Activated CD4-positive, alpha-beta T cell treated with anti-CD3 and anti-CD28 coated beads for 36 hours (primary cell): ENCODE results near the gene PIP5K1B. TPM values are rescaled to one million over a fixed set of nuclear protein-coding genes. Genes with fewer than 3 reads are reported as not detected.

Source experiments
- ATAC-seq: fragments of 200-7000 bp; cut with Tn5 transposase; one replicate; pipeline ENCODE4 v1.10.0; 2021; ENCODE audit warnings: mild to moderate bottlenecking, moderate library complexity
- CTCF ChIA-PET: fragments of 350-600 bp; sonication (Branson Sonifier 250); formaldehyde crosslinking; loops from one replicate; lab custom pipeline; 2021; ENCODE audit warnings: antibody characterized with exemption; lab: Charles Lee
- POLR2A ChIA-PET: fragments of 350-600 bp; sonication (Branson Sonifier 250); formaldehyde crosslinking; loops from one replicate; lab custom pipeline; 2021; ENCODE audit warnings: antibody characterized with exemption, inconsistent platforms; lab: Charles Lee
- DNase-seq: peaks from one replicate; pipeline ENCODE4 v3.0.0-alpha.2; 2020
- H3K27ac Mint-ChIP-seq: one replicate; pipeline ENCODE4 v1.8.0; 2021; ENCODE audit warnings: mixed read lengths
- H3K27me3 Mint-ChIP-seq: one replicate; pipeline ENCODE4 v1.8.0; 2021; ENCODE audit warnings: mixed read lengths
- H3K36me3 Mint-ChIP-seq: one replicate; pipeline ENCODE4 v1.8.0; 2021; ENCODE audit warnings: low read depth, mixed read lengths
- H3K4me1 Mint-ChIP-seq: one replicate; pipeline ENCODE4 v1.8.0; 2021; ENCODE audit warnings: mixed read lengths
- H3K4me3 Mint-ChIP-seq: one replicate; pipeline ENCODE4 v1.8.0; 2021; ENCODE audit warnings: mild to moderate bottlenecking, moderate library complexity, mixed read lengths
- H3K9me3 Mint-ChIP-seq: one replicate; pipeline ENCODE4 v1.8.0; 2021; ENCODE audit warnings: low read depth, mixed read lengths
- intact Hi-C, 2 experiments: fragments of 100-400 bp; cut with DNase I in 1 of 2; cut with micrococcal nuclease in 1 of 2; formaldehyde crosslinking; loops; one replicate each; pipeline versions ENCODE4 v1.14.2 to v1.15.1; 2022 to 2024; cut with DNase I, micrococcal nuclease
- total RNA-seq, 2 experiments: library from RNA; stranded (reverse); gene quantifications; one replicate each; pipeline ENCODE4 v1.2.3, GENCODE V29; 2021

Gene PIP5K1B
- total RNA-seq, 2 experiments from 2014 or later, result 1.6 TPM

DNA sequence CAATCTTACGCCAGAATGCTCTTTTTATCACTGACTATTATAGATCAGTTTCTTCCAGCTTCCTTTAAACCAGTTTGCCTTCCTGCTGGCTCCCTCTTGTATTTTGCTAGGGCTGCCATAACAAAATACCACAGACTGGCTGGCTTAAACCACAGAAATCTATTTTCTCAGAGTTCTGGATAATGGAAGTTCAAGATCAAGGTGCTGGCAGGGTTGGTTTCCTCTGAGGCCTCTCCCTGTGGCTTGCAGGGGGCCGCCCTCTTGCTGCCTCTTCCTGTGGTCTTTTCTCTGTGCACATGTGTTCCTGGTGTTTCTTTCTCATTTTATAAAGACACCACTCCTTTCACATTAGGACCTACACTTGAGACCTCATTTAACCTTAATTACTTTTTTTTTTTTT lies 323.7 kb downstream of the PIP5K1B start:
- intact Hi-C loops, result loop anchor here in 1 of 2 experiments (10.0 kb wide), 1 partner anchor 324 kb away; the partner anchor contains the start of gene PIP5K1B
- no peak overlapping the region for H3K4me3 Mint-ChIP-seq
- CTCF ChIA-PET, result interaction anchor here (0.6 to 1.4 kb wide), 9 partner anchors 21 to 445 kb away, joined by 3 to 5 read pairs (median 3); no protein-coding TSS in a partner anchor

DNA sequence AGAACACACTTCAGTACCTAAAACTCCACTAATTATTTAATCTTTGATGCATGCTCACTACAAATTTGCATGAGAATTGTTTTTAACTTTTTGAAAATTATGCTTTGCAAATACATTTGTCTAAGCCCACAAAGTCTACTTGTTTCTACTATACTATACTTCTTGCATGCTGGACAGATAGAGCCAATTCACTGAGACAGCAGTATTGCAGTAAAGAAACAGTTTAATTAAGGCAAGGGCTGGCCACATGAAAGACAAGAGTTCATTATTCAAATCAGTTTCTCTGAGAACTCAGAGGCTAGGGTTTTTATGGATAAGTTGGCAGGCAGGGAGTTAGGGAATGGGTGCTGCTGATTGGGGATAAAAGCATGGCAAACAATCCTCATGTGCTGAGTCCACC lies 324.5 kb downstream of the PIP5K1B start:
- Mint-ChIP-seq H3K27ac (no peak overlapping the region), H3K4me3 (no peak overlapping the region), H3K36me3 (no peaks in the 10 kb centered on the region), H3K27me3 (no peaks in the 10 kb centered on the region), H3K4me1 (peaks cover 33% of the 10 kb centered on the region), H3K9me3 (peaks cover 4% of the 10 kb centered on the region)
- ChIA-PET CTCF (no interaction called here), POLR2A (no interaction called here)
- intact Hi-C loops, result loop anchor here in 1 of 2 experiments (10.0 kb wide), 1 partner anchor 325 kb away; the partner anchor contains the start of gene PIP5K1B
- no peak for DNase-seq
- ATAC-seq, result no peak

More for the DNA sequence above, 323.7 kb downstream of the PIP5K1B start:
- ATAC-seq (peak; percentile 59), DNase-seq (peak; percentile 51)
- POLR2A ChIA-PET, result no interaction called here
- Mint-ChIP-seq H3K4me1 (peaks cover 35% of the 10 kb centered on the region), H3K36me3 (no peaks in the 10 kb centered on the region), H3K9me3 (peaks cover 4% of the 10 kb centered on the region), H3K27me3 (no peaks in the 10 kb centered on the region), H3K27ac (no peak overlapping the region)

DNA sequence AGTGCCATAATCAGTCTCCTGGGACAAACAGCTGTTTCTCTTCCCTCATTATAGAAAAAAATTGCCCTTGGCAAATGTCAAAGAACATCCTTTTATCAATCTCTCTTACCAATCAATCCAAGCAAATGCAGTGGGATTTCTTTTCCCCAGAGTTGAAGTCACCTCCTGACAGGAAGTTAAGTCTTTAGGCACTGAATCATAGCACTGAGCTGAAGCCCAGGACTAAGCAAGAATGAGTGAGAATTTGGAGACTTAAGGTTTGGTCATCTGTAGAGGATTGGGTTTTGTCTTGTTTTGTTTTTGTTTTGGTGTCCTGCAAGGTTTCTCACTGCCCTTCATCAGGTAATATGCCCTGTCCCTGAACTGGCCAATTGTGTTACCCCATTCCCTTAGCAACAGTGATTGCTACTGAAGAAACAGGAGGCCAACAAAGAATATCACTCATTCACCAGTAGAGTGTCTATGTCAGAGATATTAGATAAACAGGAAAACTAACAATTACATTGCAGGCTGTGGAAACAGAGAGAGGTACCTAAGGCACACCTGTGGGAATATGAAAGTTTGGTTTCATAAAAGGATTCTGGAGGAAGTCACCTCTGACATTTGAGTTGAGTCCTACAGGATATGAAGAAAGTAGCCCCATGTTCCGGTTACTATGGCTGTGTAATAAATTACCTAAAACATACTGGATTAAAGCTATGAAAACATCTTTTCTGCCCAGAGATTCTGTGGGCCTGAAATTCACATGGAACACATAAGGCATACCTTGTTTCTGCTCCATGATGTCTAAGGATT lies 326.0 kb downstream of the PIP5K1B start:
- ATAC-seq (no peak), DNase-seq (no peak)
- intact Hi-C loops, result loop anchor here in 1 of 2 experiments (10.0 kb wide), 2 partner anchors 724 to 1384 kb away; partner anchors contain the start of gene KLF9
- H3K4me3 Mint-ChIP-seq, result no peak overlapping the region
- H3K36me3 Mint-ChIP-seq, result no peaks in the 10 kb centered on the region
- H3K27me3 Mint-ChIP-seq, result no peaks in the 10 kb centered on the region
- peaks cover 35% of the 10 kb centered on the region for H3K4me1 Mint-ChIP-seq
- POLR2A ChIA-PET, result no interaction called here
- CTCF ChIA-PET, result interaction anchor here (0.5 to 2.0 kb wide), 5 partner anchors 50 to 447 kb away, joined by 3 to 5 read pairs (median 3); no protein-coding TSS in a partner anchor
- H3K9me3 Mint-ChIP-seq, result peaks cover 4% of the 10 kb centered on the region
- no peak overlapping the region for H3K27ac Mint-ChIP-seq

DNA sequence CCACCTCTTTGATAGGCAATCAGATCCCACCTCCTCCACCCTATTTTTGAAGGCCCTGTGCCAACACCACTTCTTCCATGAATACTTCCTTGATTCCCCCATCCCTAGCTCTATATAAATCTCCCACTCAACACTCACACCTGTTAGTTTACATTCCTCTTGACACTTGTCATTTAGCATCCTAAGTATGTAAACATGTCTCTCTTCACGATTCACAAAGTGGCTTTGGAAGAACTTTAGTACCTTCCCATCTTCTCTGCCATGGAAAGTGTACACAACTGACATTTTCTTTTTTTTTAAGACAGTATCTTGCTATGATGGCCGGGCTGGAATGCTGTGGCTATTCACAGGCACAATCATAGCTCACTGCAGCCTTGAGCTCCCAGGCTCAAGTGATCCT lies 329.0 kb downstream of the PIP5K1B start:
- DNase-seq (no peak), ATAC-seq (no peak)
- H3K4me1 Mint-ChIP-seq, result peaks cover 29% of the 10 kb centered on the region
- no peak overlapping the region for H3K27ac Mint-ChIP-seq
- ChIA-PET POLR2A (interaction anchor here (0.6 kb wide), 1 partner anchor 130 kb away, joined by 3 read pairs; no protein-coding TSS in a partner anchor), CTCF (interaction anchor here (0.5 to 2.2 kb wide), 3 partner anchors 76 to 759 kb away, joined by 3 to 8 read pairs (median 3); no protein-coding TSS in a partner anchor)
- peaks cover 3% of the 10 kb centered on the region for H3K36me3 Mint-ChIP-seq
- H3K27me3 Mint-ChIP-seq, result no peaks in the 10 kb centered on the region
- intact Hi-C loops, result loop anchor here in 1 of 2 experiments (10.0 kb wide), 2 partner anchors 721 to 1381 kb away; partner anchors contain the start of gene KLF9
- peaks cover 4% of the 10 kb centered on the region for H3K9me3 Mint-ChIP-seq
- no peak overlapping the region for H3K4me3 Mint-ChIP-seq

DNA sequence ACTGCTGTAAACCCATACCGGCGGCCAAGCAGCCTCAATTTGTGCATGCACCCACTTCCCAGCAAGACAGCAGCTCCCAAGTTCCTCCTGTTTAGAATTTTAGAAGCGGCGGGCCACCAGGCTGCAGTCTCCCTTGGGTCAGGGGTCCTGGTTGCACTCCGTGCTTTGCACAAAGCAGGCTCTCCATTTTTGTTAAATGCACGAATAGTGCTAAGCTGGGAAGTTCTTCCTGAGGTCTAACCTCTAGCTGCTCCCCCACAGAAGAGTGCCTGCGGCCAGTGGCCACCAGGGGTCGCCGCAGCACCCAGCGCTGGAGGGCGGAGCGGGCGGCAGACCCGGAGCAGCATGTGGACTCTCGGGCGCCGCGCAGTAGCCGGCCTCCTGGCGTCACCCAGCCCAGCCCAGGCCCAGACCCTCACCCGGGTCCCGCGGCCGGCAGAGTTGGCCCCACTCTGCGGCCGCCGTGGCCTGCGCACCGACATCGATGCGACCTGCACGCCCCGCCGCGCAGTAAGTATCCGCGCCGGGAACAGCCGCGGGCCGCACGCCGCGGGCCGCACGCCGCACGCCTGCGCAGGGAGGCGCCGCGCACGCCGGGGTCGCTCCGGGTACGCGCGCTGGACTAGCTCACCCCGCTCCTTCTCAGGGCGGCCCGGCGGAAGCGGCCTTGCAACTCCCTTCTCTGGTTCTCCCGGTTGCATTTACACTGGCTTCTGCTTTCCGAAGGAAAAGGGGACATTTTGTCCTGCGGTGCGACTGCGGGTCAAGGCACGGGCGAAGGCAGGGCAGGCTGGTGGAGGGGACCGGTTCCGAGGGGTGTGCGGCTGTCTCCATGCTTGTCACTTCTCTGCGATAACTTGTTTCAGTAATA lies 330.6 kb downstream of the PIP5K1B start, which contains the start of gene FXN:
FXN (plus strand) TSS at position 315 of the 871 bp plus-strand sequence; CDS start at position 346, 31 bp downstream.
- ATAC-seq (peak; percentile 94), DNase-seq (peak; percentile 91)
- peaks cover 3% of the 10 kb centered on the region for H3K36me3 Mint-ChIP-seq
- intact Hi-C loops, result loop anchor here (1.0 to 10.0 kb wide), 9 partner anchors 87 to 1379 kb away; partner anchors contain the start of gene KLF9 (in 1 of the 2)
- no peaks in the 10 kb centered on the region for H3K27me3 Mint-ChIP-seq
- H3K9me3 Mint-ChIP-seq, result no peaks in the 10 kb centered on the region
- CTCF ChIA-PET, result interaction anchor here (0.6 to 2.0 kb wide), 27 partner anchors 9 to 411 kb away, joined by 3 to 8 read pairs (median 3); no protein-coding TSS in a partner anchor
- H3K27ac Mint-ChIP-seq, result peak within 1 kb of the TSS; percentile 91
- POLR2A ChIA-PET, result interaction anchor here (0.6 to 1.4 kb wide), 2 partner anchors 112 to 1225 kb away, joined by 3 to 6 read pairs; no protein-coding TSS in a partner anchor
- peak within 1 kb of the TSS; percentile 89 for H3K4me3 Mint-ChIP-seq
- peaks cover 20% of the 10 kb centered on the region for H3K4me1 Mint-ChIP-seq

DNA sequence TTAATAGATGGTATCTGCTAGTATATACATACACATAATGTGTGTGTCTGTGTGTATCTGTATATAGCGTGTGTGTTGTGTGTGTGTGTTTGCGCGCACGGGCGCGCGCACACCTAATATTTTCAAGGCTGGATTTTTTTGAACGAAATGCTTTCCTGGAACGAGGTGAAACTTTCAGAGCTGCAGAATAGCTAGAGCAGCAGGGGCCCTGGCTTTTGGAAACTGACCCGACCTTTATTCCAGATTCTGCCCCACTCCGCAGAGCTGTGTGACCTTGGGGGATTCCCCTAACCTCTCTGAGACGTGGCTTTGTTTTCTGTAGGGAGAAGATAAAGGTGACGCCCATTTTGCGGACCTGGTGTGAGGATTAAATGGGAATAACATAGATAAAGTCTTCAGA lies 331.3 kb downstream of the PIP5K1B start:
- Mint-ChIP-seq H3K4me1 (peaks cover 17% of the 10 kb centered on the region), H3K27ac (peak overlapping the region; percentile 91), H3K36me3 (peaks cover 6% of the 10 kb centered on the region), H3K27me3 (no peaks in the 10 kb centered on the region), H3K4me3 (peak overlapping the region; percentile 89), H3K9me3 (no peaks in the 10 kb centered on the region)
- DNase-seq, result peak; percentile 50
- intact Hi-C loops, result loop anchor here (5.0 to 10.0 kb wide), 6 partner anchors 86 to 1378 kb away; partner anchors contain the start of gene KLF9 (in 1 of the 2)
- ChIA-PET CTCF (interaction anchor here (0.6 to 2.0 kb wide), 17 partner anchors 12 to 281 kb away, joined by 3 to 8 read pairs (median 3); no protein-coding TSS in a partner anchor), POLR2A (interaction anchor here (1.4 kb wide), 1 partner anchor 1224 kb away, joined by 3 read pairs; no protein-coding TSS in a partner anchor)
- ATAC-seq, result peak; percentile 37

DNA sequence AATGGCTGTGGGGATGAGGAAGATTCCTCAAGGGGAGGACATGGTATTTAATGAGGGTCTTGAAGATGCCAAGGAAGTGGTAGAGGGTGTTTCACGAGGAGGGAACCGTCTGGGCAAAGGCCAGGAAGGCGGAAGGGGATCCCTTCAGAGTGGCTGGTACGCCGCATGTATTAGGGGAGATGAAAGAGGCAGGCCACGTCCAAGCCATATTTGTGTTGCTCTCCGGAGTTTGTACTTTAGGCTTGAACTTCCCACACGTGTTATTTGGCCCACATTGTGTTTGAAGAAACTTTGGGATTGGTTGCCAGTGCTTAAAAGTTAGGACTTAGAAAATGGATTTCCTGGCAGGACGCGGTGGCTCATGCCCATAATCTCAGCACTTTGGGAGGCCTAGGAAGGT lies 331.8 kb downstream of the PIP5K1B start:
- Mint-ChIP-seq H3K27ac (peak overlapping the region; percentile 91), H3K27me3 (no peaks in the 10 kb centered on the region), H3K4me1 (peaks cover 17% of the 10 kb centered on the region), H3K9me3 (no peaks in the 10 kb centered on the region), H3K36me3 (peaks cover 6% of the 10 kb centered on the region), H3K4me3 (peak overlapping the region; percentile 89)
- intact Hi-C loops, result loop anchor here (5.0 to 10.0 kb wide), 6 partner anchors 86 to 1378 kb away; partner anchors contain the start of gene KLF9 (in 1 of the 2)
- no peak for ATAC-seq
- ChIA-PET CTCF (interaction anchor here (0.6 to 1.5 kb wide), 3 partner anchors 39 to 186 kb away, joined by 3 to 6 read pairs (median 3); no protein-coding TSS in a partner anchor), POLR2A (no interaction called here)
- no peak for DNase-seq

DNA sequence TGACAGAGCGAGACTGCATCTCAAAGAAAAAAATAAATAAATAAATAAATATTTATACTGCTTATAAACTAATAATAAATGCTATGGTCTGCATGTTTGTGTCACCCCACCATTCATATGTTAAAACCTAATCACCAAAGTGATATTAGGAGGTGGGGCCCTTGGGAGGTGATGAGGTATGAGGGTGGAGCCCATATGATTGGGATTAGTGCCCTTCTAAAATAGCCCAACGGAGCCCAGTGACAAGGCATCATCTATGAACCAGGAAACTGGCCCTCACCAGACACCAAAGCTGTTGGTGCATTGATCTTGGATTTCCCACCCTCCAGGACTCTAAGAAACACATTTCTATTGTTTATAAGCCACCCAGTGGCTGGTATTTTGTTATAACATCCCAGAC lies 335.6 kb downstream of the PIP5K1B start:
- peaks cover 24% of the 10 kb centered on the region for H3K4me1 Mint-ChIP-seq
- DNase-seq (no peak), ATAC-seq (no peak)
- H3K4me3 Mint-ChIP-seq, result no peak overlapping the region
- ChIA-PET POLR2A (no interaction called here), CTCF (interaction anchor here (1.0 kb wide), 1 partner anchor 13 kb away, joined by 4 read pairs; no protein-coding TSS in a partner anchor)
- intact Hi-C loops, result no loop called here
- H3K9me3 Mint-ChIP-seq, result no peaks in the 10 kb centered on the region
- H3K36me3 Mint-ChIP-seq, result peaks cover 13% of the 10 kb centered on the region
- H3K27me3 Mint-ChIP-seq, result no peaks in the 10 kb centered on the region
- H3K27ac Mint-ChIP-seq, result no peak overlapping the region

DNA sequence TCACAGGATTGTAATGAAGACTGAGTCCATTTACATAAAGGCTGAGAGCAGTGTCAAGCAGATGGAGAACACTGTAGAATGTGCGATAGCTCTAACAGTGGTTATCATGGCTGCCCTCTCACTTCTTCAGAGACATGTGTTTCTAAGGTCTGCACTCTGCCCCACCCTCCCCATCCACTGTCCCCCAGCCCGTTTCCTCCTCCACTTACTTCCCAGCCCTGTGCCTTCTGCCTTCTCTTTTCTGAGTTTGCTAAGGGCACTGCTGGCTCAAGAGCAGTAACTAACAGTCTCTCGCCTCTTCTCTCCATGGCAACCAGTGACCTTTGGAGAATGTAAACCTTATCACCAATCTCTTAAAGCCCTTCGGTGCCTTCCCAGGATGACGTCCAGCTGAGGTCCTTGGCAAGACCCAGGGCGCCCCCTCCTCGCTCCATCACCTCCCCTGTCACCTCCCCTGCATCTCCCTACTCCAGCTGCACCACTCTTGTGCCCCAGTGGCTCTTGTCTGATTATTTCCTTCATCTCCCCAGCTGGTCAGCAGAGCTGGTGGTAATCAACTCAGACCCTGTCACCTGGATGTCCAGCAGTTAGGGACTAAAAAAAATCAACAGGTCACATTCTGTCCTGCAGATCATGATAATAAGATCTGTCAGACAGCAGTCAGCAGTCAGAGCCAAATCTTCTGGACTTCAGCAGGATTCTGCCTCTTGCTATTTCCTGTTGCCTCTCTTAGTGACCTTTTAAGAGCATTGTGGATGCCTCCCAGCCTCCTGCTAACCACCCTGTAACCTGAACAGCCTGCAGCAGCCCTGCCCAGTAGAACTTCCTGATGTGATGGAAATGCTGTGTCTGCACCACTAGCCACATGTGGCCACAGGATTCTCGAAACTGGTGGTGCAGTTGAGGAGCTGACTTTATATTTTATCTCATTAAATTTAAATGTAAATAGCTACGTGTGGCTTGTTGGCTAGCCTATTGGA lies 339.5 kb downstream of the PIP5K1B start:
- Mint-ChIP-seq H3K9me3 (no peaks in the 10 kb centered on the region), H3K27ac (peak overlapping the region; percentile 67), H3K4me1 (peaks cover 14% of the 10 kb centered on the region), H3K4me3 (no peak overlapping the region), H3K36me3 (peaks cover 23% of the 10 kb centered on the region), H3K27me3 (no peaks in the 10 kb centered on the region)
- intact Hi-C loops, result no loop called here
- ATAC-seq, result peak; percentile 53
- DNase-seq, result peak; percentile 13
- ChIA-PET CTCF (interaction anchor here (0.7 to 1.8 kb wide), 5 partner anchors 9 to 477 kb away, joined by 3 to 7 read pairs (median 3); partner anchors contain the start of gene FXN), POLR2A (no interaction called here)
